WERI-Rb-1 (cell line): ENCODE measurements around the gene TGFBR3.
A peak's percentile ranks its signal among the peaks of the same experiment; 100 is the strongest.

Source experiments
- DNase-seq: peaks from one replicate; pipeline ENCODE4 v3.0.0-alpha.2; 2020
- H3K27ac ChIP-seq: fragments of 250-450 bp; sonication (Bioruptor Pico); 2 replicates; pipeline ENCODE4 v1.5.1; 2020; ENCODE audit warnings: mild to moderate bottlenecking, moderate library complexity
- H3K27me3 ChIP-seq: fragments of 250-450 bp; sonication (Bioruptor Pico); 2 replicates; pipeline ENCODE4 v1.5.1; 2021; ENCODE audit warnings: mild to moderate bottlenecking, low read depth, moderate library complexity; ENCODE audit not compliant: insufficient read depth, severe bottlenecking
- H3K36me3 ChIP-seq: fragments of 250-450 bp; sonication (Bioruptor Pico); 2 replicates; pipeline ENCODE4 v1.5.1; 2020; ENCODE audit warnings: mild to moderate bottlenecking, moderate library complexity
- H3K4me3 ChIP-seq: 2 replicates; pipeline ENCODE4 v1.5.1; 2011; ENCODE audit warnings: low read depth, mild to moderate bottlenecking, control low read depth, low read length
- H3K9me3 ChIP-seq: fragments of 250-450 bp; sonication (Bioruptor Pico); 2 replicates; pipeline ENCODE4 v1.5.1; 2021; ENCODE audit warnings: mild to moderate bottlenecking, moderate library complexity; ENCODE audit not compliant: severe bottlenecking
- CTCF ChIP-seq: IDR thresholded peaks from 2 replicates; pipeline ENCODE4 v1.5.1; 2011; ENCODE audit warnings: low read depth, mild to moderate bottlenecking, control low read depth, inconsistent platforms, low read length

The TGFBR3 gene

GRCh38 chr1:91793189-91793588 lies 92.8 kb downstream of the TGFBR3 start:
- peaks cover 5% of the 10 kb centered on the region for H3K9me3 ChIP-seq
- no peak for TF ChIP-seq CTCF
- H3K27ac ChIP-seq, result no peak overlapping the region
- no peaks in the 10 kb centered on the region for H3K27me3 ChIP-seq
- no peak overlapping the region for H3K4me3 ChIP-seq
- no peak for DNase-seq
- H3K36me3 ChIP-seq, result no peaks in the 10 kb centered on the region

- Histone ChIP-seq H3K27ac (no peak overlapping the region), H3K9me3 (peaks cover 5% of the 10 kb centered on the region), H3K27me3 (no peaks in the 10 kb centered on the region), H3K4me3 (no peak overlapping the region), H3K36me3 (no peaks in the 10 kb centered on the region)
- DNase-seq, result no peak
- TF ChIP-seq CTCF, result no peak
Observed at GRCh38 chr1:91792489-91793071, 93.4 kb downstream of the TGFBR3 start.

GRCh38 chr1:91791691-91792488 lies 94.1 kb downstream of the TGFBR3 start:
- no peak overlapping the region for H3K4me3 ChIP-seq
- H3K27ac ChIP-seq, result peak overlapping the region; percentile 65
- H3K9me3 ChIP-seq, result peaks cover 5% of the 10 kb centered on the region
- no peak for TF ChIP-seq CTCF
- H3K27me3 ChIP-seq, result no peaks in the 10 kb centered on the region
- peak; percentile 22 for DNase-seq
- H3K36me3 ChIP-seq, result no peaks in the 10 kb centered on the region

- Histone ChIP-seq H3K27ac (peak overlapping the region; percentile 65), H3K4me3 (no peak overlapping the region), H3K9me3 (peaks cover 5% of the 10 kb centered on the region), H3K27me3 (no peaks in the 10 kb centered on the region), H3K36me3 (no peaks in the 10 kb centered on the region)
- DNase-seq, result peak; percentile 77
- peak; percentile 31; the same call in 1 of the 2 replicates for TF ChIP-seq CTCF
Observed at GRCh38 chr1:91791103-91791502, 94.8 kb downstream of the TGFBR3 start.

GRCh38 chr1:91790392-91790791 lies 95.6 kb downstream of the TGFBR3 start:
- DNase-seq, result no peak
- Histone ChIP-seq H3K27ac (peak overlapping the region; percentile 2; the same call in 1 of the 2 replicates), H3K4me3 (no peak overlapping the region), H3K9me3 (peaks cover 5% of the 10 kb centered on the region), H3K36me3 (no peaks in the 10 kb centered on the region), H3K27me3 (no peaks in the 10 kb centered on the region)
- no peak for TF ChIP-seq CTCF
